Kidney capillary endothelial cell (primary cell): ENCODE results near the gene NET1.
"Not testable (repeated sequence)": the region's sequence is repeated elsewhere in the genome, so short reads cannot be mapped to it uniquely, and the experiment has no call there.

ENCODE experiments used
- DNase-seq: peaks from one replicate; pipeline ENCODE4 v3.0.0-alpha.2; 2018; ENCODE audit warnings: low spot score

Gene NET1

GRCh38 chr10:5400468-5401240 is 11.7 kb upstream of the NET1 start:
- DNase-seq = no peak

GRCh38 chr10:5402798-5403197 is 9.6 kb upstream of the NET1 start:
- DNase-seq = no peak

GRCh38 chr10:5404208-5405041 is 7.9 kb upstream of the NET1 start, which contains the start of gene TUBAL3:
TSS of gene TUBAL3 (minus strand) at chr10:5404828. CDS start at chr10:5404792, 36 bp downstream.
- DNase-seq = peak; percentile 63

GRCh38 chr10:5406918-5407317 is 5.4 kb upstream of the NET1 start:
- DNase-seq = no peak

- DNase-seq = not testable (repeated sequence)
Measured at GRCh38 chr10:5410787-5411186, 1.6 kb upstream of the NET1 start.

DNA sequence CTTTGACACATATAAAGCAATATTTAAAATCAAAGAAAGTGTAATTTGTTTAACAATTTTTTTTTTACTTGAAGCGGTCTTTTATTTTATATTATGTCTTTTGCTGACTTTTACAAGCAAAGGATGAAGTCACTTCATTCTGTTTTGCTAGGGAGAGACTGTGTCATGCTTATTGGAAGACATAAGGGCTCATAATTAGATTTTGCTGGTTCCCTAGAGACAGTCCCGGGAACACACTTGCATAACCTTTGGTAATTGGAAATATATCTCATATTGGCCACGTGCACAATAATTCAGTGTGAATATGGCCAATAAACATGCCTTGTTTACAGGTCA is 448 bp upstream of the NET1 start:
- DNase-seq = no peak

DNA sequence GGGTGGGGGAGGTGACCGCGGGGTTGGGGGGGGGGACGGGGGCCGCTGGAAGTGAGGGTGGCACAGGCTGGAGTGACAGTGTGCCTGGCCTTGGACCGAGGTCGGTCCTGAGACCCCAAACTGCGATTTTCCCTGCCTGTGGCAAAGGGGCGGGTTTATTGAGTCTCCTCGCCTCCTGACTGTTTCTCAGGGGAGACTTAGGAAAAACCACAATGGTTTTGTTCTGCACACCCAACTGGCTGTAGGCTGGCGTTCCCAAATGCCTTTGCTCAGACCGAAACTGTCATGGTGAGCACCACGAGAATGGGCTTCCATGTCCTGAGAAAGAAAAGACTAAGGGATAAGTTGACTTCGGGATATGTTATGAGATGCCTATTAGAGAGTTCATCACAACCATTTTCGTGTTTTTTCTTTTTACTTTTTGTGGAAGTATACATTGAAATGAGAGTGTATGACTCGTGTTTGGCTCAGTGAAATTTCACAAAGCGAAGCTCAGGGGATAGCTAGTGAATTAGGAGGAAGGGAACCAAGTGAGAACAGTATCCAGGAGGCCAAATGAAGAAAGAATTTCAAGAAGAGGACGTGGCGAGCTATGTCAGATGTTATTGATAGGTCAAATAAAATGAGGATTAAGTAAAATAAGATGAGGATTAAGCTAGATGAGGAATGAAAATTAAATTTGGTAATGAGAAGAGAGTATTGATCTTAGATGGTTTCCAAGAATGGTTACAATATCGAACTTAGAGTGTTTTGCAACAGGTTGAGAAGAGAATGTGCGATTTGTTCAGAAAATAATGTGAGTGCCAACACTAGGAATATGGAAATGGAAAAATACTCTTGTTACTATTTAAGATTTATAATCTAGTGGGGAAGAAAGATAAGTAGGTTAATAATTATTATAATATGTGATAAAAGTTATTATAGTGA is 918 bp downstream of the NET1 start:
- no peak for DNase-seq

GRCh38 chr10:5416981-5417380 is 4.6 kb downstream of the NET1 start:
- DNase-seq = no peak

DNA sequence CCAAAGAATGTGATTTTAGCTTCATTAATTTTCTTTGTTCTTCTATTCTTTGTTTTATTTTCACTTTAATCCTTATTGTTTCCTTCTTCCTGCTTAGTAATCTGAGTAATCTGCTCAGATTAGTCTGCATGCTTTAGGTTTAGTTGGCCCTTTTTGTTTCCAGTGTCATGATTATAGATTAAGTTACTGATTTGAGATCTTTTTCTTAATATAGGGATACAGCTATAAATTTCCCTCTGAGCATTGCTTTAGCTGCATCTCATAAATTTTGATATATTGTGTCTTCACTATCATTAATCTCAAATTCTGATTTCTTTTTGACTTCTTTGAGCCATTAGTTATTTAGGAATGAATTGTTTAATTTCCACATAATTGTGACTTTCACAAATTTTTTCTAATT is 6.2 kb downstream of the NET1 start:
- no peak for DNase-seq

DNA sequence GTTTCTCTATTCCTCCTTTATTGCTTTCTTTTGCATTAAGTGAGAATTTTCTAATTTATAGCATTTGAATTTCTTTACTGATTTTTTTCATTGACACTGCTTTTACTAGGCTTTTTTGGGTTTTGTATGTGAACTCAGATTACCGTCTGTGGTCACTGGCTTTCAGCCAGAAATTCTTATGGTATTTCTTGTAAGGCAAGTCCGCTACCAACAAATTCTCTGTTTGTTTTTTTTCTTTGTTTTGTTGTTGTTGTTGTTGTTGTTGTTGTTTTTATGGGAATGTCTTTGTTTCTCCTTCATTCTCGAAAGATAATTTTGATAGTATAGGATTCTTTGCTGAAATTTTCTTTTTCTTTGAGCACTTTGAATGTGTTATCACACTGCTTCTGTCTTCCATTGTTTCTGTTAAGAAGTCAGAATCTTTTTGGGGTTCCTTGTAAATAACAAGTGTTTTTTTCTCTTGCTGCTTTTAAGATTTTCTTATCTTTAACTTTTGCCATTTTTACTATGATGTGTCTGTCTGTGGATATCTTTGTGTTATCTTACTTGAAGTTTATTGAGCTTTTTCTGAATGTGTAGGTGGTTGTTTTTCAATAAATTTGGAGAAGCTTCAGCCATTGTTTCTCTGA is 7.2 kb downstream of the NET1 start:
- no peak for DNase-seq

DNA sequence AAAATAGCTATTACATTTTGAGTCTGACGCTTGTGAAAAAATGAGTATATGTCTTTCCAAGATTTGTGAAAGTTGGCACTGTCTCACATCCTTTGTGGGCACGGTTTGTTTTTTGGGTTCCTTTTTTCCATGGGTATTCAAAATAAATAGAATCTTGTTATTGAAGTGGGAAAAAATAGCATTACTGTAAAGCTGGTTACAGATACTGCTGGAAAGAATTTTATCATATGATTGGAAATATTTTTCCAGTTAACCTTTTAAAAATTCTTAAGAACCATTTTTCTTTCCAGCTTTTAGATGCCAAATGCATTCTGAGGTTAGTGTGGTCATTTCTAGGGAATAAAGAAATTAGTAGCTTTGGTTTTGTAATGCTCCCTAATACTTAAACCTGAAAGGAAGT is 11.4 kb downstream of the NET1 start:
- no peak for DNase-seq

DNA sequence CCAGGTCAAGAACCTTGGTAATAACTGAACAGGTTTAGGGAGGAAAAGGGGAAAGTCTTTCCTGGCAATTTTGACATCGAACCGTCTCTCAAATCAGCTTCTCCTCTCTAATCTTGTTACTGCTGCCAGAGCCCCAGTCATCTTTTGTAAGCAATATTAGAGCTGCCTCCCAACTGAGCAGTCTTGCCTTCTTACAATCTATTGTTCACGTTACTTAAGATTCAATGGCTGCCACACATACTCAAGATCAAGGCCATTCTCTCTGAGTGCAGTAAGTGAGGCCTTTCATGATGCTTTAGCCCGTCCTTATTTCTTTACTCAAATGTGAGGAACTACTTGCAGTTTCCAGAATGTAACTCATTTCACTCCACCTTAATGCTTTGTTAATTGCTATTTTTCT is 12.4 kb downstream of the NET1 start:
- no peak for DNase-seq

DNA sequence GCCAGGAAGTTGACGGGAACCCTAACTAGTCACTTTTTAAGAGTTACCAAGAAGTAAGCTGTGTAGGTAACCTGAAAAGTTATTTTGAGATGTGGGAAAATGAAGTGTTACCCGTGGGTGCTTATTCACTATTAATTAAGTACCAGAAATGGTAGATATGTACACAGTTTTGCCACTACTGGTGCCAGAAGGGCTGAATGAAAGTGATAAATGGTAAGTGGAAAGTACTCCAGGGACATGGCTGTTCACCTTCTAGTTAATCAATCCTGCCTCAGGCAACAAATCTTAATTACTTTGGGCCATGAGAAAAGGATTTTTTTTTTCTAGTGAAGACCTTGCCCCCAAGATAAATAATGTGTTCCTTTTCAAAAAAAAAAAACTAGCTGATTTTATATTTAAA is 15.8 kb downstream of the NET1 start:
- no peak for DNase-seq

DNA sequence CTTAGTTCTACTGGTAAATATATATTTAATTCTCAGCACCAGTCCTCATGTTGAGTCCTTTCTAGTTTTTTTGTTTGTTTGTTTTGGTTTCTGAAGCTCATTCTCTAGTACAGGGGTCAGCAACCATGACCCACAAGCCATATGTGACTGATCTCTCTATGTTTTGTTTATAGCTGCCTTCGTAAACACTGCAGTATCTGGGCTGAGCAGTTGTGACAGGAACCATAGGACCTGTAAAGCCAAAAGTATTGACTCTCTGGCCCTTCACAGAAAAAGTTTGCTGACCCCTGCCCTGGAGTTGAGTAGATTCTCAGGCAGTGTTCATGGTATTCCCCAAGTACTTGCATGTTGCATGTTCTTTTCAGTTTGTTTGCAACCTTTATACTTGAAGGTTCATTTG is 20.8 kb downstream of the NET1 start:
- no peak for DNase-seq

- peak; percentile 62 for DNase-seq
Measured at GRCh38 chr10:5434017-5434753, 21.8 kb downstream of the NET1 start.

DNA sequence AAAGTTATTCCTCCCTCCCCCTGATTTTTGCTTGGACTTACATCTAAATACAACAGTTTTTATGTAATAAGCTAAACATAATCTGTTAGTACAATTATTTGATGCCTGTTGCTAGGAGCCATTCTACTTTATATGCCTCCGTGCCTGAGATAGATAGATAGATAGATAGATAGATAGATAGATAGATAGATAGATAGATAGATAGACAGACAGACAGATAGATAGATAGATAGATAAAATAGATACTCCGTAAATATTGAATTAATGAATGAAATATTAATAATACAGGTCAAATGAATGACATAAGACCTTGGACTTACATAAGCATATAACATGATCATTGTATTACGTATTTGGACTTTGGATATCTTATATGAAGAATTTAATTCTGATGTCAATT is 23.0 kb downstream of the NET1 start:
- no peak for DNase-seq

GRCh38 chr10:5440206-5440605 is 27.8 kb downstream of the NET1 start:
- DNase-seq = no peak

DNA sequence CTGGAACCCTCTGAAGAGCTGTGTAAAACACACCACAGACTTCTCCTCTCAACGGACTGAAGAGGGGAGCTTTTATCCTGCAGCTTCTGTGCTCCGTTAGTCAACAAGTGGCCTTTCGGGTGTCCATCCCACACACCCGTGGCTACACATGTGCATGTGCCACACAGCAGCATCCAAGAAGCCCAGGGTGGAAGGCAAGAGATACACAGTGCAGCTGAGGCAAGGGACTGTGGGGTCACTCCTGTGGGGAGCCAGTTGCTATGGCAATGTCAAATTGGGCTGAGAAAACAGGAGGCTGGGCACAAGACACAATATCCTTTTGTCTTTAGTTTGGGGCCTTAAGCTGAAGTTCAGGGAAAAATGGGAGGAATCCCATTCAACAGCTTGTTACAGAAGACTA is 28.7 kb downstream of the NET1 start:
- DNase-seq = no peak

- peak; percentile 55 for DNase-seq
Measured at GRCh38 chr10:5442065-5442989, 30.0 kb downstream of the NET1 start.

DNA sequence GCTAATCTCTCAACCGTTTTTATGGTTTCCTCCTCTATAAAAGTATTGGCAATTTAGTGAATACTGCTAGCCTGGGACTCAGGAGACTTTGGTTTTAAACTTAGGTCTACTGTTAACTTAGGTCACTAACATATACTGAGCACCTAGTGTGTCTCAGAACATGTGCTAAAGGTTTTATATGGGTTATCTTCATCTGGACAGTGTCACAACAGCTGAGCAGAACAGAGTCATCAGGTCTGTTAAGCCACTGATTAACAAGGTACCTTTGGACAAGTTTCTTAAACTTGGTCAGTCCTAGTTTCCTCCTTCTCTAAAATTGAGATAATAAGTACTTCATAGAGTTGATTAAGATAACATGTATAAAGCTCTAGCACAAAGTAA is 30.6 kb downstream of the NET1 start:
- DNase-seq = no peak
